Fibroblast of peridontal ligament (primary cell): Measurements from ENCODE around the gene ZNF580.
A peak's percentile ranks its signal among the peaks of the same experiment; 100 is the strongest.

Source experiments
- DNase-seq: peaks from one replicate; pipeline ENCODE4 v3.0.0-alpha.2; 2010; ENCODE audit errors: extremely low read depth

Gene ZNF580

DNA sequence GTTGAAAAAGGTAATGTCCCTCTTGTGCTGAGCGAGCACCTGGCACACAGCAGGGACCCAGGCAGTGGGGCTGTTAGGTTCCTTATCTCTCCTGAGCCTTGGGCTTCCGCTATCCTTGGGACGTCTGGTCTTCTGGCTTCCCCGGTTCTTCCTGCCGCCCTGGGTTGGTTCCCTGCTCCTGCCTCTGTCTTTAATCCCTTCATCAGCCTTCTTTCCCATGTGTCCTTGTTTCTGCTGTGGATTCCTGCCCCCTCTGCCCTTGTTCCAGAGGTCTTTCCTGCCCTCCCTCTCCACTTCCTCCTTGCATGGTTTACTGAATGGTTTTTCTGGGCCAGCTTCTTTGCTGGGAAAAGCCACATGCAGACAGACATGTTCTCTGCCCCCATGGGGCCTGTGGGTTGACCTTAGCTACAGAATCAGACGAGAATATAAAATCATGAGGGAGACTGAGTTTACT, 36.8 kb downstream of the ZNF580 start:
- no peak for DNase-seq

DNA sequence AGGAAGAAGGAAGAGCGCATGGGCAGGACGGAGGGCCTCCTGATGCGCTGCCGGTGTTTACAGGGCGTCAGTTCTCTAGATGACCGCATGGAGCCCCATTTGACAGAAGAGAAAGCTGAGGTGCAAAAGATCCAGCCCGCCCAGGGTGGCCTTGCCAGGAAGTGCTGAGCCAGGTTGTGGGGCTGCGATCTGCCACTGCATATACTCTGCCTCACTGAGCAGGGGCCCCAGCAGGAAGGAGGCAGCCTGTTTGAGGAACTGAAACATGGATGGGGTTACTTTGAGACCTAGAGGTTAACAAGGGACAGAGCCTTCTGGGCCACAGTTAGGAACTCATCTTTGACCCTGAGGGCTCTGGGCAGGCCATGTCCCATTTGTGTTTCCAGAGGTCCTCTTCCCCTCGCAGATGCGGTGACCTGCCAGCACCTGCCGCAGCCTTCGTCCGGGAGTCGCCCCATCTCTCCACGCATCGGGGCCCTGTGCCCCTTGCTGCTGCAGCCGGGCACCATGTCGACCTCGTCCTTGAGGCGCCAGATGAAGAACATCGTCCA, 37.4 kb downstream of the ZNF580 start:
- DNase-seq, result no peak

DNA sequence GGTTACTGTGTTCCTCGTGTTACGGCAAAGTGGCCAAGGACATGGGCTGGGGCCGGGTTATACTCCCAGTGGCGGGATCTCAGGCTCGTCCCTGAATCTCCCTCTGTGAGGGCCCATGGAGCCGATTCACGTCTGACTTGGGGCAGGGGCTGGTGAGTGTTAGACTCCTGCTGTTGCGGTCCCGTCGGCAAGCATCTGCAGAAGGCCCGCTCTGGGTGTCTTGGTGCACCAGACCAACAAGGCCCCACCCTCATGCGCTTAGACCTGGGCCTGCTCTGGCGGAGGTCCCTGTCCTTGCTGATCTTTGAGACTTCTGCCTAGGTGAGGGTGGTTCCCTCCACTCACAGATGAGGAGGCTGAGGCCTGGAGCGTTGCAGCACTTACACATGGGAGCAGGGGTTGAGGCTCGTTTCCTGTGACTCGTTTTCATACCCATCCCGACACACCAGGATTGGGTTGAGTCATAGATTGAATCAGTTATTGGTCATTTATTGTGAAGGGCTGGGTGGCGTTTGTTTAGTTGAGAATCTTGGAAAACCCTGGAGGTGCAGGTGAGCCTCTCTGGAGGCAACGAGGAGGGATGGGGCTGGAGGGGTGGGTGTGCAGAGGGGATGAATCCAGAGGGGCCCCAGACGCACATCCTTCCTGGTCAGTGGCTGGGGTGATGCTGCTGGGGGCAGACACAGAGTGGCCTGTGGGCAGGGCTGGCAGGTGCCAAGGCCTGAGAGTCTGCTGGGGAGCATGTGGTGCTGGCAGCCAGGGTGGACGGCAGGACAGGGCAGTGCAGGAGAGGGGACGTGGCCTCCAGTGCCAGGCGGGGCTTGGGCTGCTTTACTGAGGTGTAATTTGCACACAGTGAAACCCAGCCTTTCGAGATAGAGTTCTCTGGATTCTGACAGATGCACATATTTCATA, 38.8 kb downstream of the ZNF580 start:
- no peak for DNase-seq

DNA sequence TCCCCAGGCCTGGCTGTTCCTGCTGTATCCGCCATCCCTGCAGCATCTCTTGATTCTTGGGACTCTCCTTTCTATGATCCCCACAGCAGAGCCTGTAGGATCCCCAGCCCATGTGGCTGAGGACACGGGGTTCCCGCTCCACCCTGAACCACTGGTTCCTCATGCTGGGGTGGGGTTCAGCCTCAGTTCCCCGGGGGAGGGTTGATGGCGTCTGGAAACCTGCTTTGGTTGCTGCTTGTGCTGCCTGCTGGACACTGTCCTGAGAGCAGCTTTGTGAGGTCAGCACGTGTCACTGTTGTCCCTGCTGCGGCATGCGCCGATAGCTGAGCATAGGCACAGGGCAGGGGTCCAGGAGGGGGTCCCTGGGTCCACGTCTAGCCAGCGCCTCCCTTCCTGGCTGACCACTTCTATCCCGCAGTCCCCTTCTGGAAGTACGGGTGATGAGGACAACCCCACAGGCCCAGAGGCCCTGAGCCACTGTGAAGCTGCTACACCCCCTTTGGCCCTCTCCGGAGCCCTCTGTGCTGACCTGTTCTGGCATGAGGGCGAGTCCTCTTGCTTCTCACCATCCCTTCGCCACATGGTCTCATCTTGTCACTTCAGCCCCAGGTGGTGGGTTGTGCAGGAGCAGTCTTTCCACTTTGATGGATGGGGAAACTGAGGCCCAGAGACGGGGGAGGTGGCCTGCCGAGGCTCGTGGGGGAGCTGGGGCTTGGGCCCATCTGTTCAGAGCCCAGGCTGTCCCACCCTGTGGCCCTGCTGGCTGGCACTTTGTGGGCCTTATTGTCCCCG, 39.7 kb downstream of the ZNF580 start:
- DNase-seq, result no peak

DNA sequence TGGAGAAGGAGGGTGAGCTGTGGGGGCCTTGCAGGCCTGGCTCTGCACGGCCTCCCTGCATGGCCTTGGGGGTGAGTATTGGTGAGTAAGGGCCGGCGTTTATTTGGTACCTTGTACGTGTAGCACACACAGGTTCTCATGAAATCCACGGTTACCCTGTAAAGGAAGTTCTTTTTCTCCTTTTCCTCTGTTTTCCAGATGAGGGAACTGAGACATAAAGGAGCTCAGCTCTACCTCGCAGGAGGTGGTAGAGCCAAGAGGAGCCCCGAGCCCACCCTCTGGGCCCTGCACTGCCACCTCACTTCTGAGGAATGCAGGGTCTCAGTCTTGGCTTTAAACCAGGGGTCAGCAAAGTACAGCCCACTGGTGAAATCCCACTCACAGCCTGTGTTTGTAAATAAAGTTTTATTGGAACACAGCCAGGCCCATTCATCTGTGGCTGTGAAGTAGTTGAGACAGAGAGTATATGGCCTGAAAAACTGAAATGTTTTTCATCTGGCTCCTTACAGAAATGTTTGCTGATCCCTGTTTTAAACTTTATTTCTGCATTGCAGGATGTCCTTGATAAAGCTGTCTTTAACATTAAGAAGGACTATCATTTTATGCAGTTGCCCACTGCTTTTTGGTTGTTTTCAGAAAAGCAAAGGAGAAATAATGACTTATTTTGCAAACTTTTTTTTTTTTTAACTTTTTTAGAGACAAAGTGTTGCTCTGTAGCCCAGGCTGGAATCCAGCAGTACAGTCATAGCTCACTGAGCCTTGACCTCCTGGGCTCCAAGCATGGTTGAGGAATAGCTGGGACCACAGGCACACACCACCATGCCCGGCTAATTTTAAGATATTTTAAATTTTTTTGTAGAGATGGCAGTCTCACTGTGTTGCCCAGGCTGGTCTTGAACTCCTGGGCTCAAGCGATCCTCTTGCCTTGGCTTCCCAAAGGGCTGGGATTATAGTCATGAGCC, 40.6 kb downstream of the ZNF580 start:
- DNase-seq, result peak; percentile 28

DNA sequence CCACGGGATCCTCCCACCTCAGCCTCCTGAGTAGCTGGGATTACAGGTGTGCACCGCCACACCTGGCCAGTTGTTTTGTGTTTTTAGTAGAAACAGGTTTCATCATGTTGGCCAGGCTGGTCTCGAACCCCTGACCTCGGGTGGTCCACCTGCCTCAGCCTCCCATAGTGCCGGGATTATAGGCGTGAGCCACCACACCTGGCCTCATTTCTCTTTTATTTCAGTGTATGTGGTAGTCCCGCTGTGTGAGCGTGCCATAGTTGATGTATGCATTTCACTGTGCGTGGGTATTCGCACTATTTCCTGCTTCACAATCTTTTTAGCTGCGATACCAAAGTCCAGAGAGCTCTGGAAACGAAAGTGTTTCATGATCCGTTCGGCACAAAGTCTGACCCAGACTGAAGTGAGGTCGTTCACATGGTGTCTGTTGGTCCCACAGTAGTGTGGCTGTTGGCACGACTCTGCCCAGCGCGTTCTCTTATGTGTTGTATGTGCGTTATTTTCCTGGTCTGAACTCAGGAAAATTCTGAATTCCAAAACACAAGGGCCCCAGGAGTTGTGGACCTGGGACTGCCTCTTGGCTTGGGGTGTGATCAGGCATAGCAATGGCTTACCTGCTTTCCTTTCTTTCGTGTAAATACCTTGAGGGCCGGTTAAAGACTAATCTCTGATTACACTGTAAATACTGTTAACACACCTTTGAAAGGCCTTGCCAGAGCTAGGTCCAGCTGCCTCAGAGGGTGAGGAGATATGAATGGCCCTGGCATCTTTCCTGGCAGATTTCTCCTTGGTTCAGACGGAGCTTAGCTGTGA, 42.9 kb downstream of the ZNF580 start:
- DNase-seq, result no peak

DNA sequence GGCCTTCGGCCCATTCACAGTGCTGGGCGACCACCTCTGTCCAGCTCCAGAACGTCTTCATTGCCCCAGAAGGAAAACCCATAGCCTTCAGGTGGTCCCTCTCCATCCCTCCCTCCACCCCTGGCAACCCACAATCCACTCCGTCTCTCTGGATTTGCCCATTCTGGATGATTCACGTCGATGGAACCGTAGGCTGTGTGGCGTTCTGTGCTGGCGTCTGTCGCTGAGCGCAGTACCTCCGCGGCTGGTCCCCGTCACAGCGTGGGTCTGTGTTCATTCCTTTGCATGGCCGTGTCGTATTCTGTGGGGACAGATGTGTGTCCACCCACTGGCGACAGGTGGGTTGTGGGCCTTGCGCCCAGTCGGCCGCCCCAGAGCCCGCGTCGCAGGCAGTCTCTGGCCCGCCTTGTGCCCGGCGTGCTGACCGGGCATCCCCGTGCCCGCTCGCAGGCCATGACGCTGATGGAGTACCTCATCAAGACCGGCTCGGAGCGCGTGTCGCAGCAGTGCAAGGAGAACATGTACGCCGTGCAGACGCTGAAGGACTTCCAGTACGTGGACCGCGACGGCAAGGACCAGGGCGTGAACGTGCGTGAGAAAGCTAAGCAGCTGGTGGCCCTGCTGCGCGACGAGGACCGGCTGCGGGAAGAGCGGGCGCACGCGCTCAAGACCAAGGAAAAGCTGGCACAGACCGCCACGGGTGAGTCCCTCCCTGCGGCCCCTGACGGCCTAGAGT, 44.3 kb downstream of the ZNF580 start:
- DNase-seq, result no peak

DNA sequence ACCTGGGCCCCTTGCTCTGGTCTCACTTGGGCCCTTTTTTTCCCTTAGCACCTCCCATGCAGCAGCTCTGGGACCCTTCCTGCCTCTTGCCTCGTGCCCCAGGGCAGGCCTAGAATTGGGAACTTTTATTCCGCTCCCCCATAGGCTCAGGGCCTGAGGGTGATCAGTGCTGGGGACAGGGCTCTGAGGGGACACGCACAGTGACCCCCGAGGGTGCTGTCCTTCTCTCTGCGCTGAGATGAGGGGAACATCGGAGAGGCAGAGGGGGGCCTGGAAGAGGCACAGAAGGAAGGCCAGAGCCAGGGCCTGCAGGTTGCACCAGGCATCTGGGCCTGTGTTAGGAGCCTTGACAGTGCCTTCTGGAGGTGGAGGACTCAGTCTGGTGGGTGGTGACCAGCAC, 45.0 kb downstream of the ZNF580 start:
- DNase-seq, result no peak

DNA sequence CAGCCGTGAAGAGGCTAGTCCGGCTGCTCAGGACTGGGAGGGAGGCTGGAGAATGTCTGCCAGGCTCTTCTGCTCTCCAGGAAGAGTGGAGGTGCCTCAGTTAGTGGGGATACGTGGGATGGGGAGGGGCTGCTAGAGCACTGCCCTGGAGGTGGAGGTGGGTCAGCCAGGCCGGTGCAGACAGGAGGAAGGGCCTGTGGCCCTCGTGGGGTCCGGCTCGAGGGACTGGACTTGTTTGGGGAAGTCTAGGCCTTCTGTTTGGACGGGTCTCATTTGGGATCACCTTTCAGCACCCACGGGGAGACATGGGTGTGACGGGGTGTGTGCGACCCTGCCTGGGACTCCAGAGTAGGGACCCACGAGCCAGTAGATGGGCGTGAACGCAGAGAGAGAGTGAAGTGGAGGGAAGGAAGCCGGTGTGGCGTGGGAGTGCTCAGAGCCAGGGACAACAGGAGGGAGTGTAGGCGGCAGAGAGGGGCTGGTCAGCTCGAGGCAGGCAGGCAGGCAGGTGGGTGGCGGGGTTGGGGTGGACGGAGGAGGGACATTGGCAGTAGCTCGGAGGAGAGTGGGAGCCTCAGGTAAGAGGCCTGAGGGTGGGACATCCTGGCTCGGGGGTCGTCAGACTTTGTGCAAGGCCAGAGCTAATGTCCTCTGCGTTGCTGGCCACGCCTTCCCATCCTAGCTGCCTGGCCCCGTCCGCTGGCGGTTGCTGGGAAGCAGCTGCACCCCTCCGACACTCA, 45.7 kb downstream of the ZNF580 start:
- no peak for DNase-seq

DNA sequence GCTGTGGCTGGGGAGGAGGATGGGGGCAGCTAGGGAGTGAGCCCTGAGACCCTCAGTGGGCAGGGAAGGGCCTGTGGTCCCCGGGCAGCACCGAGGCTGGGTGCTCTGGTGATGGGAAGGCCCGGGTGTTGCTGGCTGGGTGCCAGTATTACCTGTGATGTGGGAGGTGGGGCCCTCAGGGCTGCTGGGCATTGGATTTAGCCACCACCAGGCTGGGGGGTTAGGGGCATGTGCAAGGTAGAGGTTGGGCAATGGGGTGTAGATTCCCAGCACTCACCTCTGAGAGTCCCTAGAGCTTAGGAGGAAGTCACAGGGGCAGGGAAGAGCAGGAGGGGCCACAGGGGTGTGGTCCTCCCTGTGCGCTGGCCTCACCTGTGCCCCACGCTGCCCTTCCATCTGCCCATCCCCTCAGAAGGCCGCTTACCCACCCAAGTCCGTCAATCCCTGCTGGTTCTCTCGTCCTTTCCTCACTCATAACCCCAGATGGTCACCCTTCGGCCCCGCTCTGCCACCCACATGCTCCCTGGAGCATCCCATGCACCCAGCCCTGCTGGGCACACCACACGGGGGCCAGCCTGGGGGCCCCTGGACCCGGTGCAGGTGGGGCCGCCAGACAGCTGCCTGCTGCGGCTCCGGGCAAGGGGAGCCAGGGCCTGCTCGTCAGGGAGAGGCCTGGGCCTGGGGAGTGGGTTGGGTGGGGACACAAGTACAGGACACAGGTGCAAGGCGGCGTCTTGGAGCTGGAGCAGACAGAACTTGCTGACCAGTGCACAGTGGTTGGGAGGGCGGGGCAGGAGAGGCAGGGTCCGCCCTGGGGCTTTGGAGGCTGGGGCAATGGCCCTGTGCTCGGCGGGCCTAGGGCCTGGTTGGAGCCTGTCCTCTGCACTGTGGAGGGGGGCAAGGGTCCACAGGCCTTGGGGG, 46.7 kb downstream of the ZNF580 start:
- DNase-seq, result no peak

DNA sequence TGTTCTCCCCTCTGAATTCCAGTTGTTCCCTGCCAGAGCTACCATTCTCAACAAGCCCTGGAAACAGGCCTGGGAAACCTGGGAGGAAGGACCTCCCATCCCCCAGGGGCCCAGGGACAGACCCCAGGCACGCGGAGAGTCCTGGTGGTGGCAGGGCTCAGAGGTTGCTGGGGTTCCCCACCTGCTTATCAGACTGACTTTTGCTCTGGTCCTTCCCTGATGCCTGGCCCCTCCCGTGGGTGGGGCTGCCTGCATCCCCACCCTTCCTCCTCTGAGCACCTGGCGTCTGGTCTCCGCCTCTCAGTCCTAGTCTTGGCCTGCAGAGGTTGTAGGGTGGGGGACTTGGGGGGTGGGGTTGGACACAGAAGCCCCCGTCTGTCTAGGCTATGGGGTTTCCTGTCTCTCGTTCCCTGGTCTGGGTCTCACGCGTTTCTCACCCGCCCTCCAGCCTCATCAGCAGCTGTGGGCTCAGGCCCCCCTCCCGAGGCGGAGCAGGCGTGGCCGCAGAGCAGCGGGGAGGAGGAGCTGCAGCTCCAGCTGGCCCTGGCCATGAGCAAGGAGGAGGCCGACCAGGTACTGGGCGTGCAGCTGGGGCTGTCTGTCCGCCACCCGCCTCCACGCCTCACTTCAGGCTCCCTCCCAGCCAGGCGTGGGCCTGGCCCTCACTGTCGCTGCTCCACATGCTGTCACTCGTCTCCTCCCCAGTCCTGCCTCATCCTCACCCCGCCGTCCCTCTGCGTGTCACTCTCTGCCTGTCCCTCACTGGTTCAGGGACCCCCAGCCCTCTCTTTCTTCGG, 47.8 kb downstream of the ZNF580 start:
- DNase-seq, result no peak

DNA sequence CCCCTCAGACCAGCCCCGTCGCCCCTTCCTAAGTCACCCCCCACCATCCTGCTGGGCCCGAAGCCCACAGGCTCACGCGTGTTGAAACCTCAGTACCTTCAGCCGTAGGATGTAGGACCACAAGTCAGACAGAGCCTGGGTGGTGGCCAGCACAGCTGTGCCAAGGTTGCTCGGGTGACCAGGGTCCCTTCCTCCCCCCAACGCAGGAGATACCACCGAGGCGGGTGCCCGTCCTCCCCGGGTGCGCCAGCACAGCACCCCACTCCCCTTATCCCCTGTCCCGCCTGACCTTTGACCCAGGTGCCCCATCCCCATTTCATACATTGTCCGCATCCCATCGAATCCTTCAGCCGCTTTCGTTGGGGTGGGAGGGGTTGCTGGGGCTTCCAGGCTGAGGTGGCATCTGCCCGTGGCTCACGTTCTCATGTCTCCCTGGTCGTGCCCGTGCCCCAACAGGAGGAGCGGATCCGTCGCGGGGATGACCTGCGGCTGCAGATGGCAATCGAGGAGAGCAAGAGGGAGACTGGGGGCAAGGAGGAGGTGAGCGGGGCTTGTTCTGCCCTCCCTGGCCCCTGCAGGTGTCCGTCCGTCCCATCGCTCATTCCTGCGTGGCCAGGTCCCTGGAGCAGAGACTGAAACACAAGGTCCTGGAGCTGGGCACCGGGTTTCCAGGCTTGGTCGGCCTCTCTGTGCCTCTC, 48.8 kb downstream of the ZNF580 start:
- no peak for DNase-seq

DNA sequence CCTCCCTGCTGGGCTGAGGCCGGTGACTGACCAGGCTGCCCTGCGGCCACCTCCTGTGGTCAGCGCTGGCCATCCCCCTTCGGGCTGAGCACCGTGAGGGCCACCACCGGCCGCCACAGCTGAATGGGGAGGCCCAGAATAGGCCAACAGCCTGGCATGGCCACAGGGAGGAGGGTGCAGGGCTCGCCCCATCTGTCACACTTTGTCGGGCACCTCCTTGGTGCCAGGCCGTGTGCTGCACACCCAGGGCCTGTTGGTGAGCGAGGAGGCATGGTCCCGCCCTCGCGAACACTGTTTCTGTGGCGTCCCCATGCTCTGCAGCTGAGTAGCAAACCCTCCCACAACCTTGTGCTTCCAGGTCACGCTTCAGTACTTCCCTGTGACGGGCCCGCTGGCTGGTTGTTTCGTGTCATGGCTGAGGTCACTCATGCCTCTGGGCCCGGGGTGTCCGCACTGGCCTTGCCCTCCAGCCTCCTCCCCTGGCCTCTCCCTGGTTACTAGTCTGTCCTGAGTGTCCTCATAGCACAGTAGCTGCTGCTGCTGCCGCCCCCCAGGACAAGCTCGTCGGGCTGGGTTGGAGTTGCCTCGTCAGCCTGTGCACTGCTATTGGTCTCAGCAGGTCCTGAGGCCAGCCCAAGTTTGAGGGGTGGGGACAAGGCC, 49.4 kb downstream of the ZNF580 start:
- no peak for DNase-seq

DNA sequence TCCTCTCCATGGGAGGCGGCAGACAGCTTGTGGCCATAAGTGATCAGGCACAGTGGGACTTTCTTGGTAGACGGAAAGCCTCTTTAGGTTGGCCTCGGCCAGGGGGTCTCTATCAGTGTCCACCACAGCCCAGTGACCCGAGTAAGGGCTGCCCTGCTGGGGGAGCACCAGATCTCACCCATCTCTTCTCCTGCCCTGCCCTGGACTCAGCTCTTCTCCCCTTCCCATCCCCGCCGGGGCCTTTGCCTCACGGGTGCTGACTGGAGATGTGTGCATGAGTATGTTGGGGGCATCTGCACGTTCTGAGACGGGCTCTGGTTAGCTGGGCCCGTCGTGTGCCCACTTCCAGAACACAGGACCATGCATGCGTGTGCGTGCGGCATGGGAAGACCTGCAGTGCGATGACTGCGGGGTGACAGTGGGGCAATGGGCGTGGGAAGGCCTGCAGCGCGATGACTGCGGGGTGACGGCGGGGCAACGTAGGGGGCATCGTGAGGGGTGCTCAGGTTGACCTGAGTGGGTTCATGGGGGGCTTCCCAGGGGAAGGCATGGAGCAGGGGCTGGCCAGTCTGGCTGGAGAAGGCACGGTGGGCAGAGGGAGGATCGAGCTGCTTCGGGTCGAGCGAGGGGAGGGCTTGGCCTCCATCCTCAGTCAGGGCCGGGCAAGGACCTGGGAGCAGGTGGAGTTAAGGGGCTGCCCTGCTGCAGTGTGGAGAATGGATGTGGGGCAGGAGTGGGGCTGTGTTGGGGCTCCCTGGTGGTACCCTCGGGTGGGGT, 50.2 kb downstream of the ZNF580 start:
- no peak for DNase-seq
